Activated CD8-positive, alpha-beta memory T cell treated with anti-CD3 and anti-CD28 coated beads, Interleukin-2, amount 50 U/mL, for 4 hours (primary cell): ENCODE measurements around the gene GPC3.
"Not testable (repeated sequence)": the region's sequence is repeated elsewhere in the genome, so short reads cannot be mapped to it uniquely, and the experiment has no call there.

ENCODE experiments used
- DNase-seq: peaks from one replicate; pipeline ENCODE4 v3.0.0-alpha.2; 2020

GPC3 gene

DNA sequence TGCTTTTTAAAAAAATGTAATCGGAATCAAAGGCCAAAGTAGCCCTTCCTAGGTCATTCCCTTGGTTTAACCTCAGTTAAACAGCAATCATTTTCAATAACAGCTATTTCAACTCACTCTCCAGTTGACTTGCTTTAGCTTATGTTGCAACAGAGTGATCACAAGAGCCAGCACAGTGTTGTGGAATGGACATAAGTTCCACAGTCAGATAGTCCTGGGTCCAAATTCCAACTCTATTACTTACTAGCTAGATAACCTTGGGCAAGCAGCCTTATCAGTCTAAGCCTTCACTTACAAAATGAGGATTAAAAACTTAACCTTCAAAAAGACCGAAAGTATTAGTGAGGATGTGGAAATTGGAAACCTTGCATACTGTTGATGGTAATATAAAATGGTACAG is 9.2 kb upstream of the GPC3 start:
- DNase-seq = no peak

DNA sequence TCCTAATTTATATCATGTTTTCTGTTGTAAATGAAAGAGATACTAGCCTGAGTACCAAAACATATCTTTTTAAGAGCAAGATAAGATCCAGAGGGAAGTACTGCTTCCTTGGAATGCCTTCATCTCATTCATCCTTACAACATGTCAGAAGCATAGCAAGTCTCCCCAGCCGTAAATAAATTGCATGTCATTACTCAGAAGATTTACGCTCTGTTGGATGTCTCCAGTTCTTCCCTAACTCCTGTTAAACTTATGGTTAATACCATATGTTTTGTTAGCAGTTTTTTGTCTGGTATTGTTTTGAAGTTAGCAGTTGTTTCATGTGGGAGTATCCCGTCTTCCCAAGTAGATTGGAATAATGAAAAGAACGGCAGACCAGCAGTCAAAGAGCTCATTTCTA is 7.5 kb upstream of the GPC3 start:
- DNase-seq = no peak

DNA sequence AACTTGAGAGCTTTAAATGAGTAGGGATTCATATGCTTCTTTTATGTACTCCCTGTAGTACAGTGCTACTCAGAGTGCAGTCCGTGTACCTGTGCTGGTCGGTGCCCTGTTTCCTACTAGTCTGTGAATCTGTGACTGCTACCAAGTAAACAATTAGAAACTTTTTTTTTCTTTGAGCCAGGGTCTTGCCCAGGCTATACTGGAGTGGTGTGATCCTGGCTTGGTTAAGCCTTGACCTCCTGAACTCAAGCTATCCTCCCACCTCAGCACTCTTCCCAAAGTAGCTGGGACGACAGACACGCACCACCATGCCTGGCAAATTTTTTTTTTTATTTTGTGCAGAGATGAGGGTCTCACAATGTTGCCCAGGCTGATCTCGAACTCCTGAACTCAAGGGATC is 6.4 kb upstream of the GPC3 start:
- DNase-seq = no peak

DNA sequence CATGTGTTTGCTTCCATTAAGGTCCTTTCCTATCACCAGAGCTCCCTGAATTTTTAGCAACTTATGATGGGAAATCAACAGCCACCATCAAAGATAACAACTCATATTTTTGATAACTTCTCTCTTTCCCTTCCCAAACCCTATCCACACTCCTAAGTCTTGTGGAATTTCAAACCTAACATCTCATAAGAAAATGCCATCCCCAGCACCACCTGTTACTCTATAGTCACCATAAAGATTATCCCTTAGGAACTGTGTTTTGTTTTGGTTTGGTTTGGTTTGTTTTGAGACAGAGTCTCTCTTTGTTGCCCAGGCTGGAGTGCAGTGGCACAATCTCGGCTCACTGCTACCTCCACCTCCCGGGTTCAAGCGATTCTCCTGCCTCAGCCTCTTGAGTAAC is 5.7 kb upstream of the GPC3 start:
- not testable (repeated sequence) for DNase-seq

DNA sequence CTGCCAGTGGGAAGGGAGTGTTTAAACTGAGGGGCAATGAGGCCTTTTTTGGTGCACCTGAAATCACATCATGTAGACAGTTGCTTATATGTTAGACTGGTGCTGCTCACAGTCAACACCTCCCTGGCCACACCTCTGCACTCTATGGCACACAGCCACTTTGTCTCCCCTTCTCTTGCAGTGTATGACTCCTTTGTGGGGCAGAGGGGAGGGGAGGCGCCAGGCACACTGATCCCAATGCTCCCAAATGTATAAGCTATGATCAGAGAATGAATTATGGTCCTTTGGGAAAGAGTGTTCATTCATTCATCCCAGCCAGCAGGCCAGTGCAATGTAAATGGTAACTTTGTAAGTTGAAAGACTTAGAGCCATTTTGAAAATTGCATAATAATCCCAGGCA is 4.6 kb upstream of the GPC3 start:
- no peak for DNase-seq

DNA sequence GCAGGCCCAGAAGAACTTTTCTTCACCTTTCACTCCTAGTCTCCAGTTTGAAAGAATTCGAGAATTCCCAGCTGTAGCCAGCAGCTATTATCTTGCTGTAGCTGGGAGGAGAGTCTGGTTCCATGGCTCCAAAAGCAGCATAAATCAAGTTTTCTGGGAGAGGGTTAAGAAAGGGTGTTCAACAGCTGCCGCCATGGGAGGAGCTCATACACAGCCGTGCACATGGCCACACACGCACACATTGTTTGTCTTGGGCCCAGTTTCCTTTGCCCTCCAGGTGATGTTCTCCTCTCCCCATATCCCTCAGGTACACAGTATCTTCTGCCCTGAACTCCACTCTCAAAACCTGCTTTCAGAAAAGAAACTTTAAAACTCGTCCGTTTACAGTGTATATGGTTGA is 4.1 kb upstream of the GPC3 start:
- no peak for DNase-seq

DNA sequence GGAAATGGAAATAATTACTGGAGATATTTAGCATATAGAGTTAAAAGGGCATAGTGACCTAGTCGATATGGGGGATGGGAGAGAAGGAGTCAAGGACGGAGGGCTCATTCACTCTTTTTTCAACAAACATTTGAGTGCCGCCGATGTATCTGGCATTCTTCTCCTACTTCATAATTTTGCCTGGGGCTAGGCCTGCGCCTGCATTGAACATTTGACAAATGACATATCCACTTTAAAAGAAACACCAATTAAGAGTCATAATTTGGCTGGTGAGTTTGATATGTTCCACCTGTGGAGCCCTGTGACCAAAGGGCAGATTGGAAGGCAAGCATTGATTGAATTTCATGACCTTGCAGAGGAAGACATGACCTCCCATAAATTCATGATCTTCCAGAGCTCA is 2.6 kb upstream of the GPC3 start:
- no peak for DNase-seq

DNA sequence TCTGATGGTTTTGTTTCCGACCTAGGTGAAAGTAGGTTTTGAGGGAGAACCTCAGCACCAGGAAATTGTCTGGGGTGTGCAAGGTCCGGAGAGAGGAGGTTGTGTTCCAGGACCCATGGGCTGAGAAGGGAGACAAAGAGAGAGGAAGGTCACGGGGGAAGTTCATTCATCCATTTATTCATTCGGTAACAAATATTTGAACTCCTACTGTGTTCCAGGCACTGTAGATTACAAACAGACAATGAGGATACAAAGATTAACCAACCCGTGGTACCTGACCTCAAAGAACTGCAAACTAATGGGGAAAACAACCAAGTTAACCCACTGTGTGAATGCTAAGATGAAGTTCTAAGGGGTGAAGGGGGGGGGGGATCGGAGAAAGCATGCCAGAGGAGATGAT is 1.8 kb upstream of the GPC3 start:
- no peak for DNase-seq

DNA sequence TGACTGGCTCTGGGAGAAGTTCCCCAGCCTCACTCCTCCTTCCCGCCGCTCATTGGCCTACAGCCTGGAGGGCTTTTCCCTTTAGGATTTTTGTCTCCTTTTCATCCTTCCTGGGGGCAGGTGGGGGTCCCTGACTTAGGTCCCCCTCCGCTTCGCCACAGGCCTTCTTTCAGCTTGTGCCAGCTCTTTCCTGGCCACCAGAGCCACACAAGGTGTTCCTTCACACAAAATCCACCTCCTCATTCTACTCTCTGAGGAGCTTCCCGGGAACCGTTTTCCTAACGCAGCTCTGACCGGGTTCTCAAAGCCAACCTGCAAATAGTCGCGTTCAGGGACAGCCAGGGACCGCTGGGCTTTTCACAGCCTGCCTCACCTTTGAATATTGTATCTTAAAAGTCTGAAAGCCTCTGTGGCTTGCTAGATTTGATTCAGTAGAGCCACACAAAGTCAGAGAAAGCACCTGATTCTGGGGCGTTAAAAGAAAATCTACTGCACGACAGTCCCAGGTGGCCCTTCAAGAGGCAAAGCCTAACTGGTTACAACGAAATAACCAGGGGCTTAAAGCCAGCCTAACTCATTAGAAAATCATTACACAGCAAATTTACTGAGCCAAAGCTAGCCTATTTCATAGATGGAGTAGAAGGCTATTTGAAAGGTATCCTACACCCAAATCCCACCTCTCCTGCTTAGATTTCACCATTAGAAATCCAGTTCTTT is 731 bp upstream of the GPC3 start:
- DNase-seq = no peak

DNA sequence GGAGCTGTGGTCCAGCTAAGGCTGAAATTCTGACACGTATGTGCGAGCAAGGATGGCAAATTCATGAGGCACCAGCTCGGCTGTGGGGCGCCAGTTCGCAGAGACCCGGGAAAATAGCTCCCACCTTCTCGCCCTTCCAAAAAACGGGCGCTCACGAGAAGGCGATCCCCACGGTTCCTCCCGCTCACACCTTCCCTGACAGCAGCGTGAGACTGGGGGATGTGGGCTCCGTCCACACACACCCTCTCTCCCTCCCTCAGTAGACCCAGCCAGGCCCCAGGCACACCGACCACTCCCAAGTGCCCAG is 584 bp downstream of the GPC3 start:
- no peak for DNase-seq

DNA sequence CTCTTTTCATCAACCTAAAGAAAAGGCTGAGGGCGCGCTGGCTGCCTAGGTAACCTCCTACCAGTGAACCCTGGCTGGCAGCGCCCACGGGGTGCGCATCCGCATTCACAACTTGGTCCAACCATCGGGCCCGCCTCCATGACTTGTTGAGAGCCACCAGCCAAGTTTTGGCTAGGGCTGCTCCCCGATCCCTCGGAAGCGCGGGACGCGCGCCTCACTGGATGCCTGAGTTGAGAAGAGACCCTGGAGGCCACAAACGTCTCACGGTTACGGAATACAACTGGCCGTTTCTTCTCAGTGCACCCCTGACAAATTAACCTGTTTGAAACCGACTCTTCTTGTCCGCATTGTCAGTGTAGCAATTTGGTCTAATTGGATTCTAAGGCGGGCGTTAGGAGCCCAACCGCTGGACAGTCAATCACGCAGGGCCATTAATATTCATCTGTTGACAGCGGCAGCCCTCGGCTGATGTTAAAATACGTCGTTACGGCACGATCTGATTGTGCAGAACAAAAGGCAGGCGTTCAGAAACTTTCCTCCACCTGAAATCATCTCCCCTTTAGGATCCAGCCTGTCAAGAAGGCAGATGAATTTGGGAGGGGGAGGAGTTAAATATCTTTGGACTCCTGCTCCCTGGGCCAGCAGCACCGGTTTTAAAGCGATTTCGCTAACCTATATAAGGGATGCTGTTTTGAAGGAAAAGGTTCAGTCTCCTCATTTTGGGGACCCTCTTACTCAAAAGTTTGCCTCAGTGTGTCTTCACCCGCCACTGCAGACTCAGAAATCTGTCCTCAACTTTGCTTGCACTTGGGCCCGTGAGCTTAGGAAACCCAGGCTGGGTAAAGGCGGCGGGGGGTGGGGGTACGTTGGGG is 1.2 kb downstream of the GPC3 start:
- DNase-seq = peak; percentile 14

DNA sequence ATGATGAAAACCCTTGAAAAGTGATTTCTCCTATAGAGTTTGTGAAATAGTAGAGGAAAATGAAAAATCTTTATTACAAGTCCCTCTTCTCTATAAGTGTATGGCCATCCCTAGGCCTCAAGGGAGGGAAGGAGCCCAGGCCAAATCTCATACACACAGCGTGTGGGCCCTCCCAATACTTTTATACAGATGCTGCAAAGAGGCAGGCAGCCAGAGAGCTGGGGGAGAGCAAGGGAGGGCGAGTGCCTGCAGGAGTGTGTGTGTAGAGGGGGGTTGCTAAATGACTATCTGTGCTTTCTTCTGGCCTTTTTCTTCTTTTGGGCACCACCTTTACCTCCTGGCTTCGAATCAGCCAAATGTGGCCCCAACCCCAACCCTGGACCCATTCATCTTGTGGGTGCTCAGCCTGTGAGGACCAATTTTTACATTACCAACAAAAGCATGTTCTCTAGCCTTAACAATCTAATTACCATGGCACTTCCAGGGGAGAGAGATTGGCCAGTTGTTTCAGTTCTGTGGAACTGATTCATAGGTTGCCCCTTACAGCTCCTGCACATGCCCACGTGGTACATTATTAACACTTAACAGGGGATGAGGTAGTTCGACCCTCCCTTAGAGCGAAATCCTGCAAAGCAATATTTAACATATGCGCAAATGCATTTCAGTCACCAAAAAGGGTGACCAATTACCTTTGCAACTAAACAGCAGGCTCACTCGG is 2.0 kb downstream of the GPC3 start:
- DNase-seq = no peak

DNA sequence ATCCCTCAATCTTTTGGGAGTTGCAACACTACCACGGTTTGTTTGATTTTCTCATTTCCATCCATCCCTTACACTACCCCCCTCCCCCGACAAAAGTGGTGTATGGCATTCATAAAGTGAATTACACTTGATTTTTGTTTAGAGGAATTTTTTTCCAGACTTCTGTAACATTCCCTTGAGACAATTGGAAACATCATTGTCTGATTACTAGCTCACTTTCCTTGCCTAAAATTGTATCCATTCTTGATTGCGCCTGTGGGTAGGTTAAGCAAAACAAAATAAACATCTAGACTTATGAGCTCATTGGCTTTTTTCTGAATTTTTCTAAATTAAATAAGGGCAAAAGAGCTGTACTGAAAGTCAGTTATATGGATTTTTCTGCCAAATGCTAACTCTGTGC is 3.5 kb downstream of the GPC3 start:
- DNase-seq = no peak

DNA sequence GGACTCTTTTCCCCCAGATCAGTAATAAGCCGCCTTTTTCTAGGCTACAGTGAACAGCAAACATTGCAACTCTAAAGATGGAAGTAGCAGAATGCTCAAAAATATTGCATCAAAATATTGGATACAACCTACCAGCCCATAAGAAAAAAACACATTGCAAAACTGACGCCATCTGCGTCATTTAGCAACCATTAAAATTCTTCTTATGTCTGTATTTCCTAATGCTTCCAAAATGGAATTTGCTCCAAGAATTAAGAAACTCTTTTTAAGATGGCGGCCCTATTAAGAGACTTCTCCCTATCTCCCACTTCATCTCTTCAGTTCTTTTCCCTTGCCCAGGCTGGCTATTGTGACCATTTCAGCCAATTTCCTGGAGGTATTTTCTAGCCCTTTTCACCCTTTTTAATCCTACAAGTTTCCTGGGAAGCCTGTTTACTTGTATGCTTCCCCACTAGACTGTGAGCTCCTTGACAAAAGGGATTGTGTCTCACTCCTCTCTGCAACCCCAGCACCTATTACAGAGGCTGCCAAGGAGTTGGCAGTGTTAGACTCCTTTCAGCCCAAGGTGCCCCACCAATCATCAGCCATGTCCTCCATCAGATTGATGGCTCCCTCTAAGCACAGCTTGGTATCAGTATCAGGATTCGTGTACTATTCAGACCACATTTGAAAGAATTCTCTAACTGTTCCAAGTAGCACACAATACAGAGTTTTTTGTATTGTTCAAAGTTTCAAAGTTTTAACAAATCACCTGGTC is 4.4 kb downstream of the GPC3 start:
- DNase-seq = no peak

DNA sequence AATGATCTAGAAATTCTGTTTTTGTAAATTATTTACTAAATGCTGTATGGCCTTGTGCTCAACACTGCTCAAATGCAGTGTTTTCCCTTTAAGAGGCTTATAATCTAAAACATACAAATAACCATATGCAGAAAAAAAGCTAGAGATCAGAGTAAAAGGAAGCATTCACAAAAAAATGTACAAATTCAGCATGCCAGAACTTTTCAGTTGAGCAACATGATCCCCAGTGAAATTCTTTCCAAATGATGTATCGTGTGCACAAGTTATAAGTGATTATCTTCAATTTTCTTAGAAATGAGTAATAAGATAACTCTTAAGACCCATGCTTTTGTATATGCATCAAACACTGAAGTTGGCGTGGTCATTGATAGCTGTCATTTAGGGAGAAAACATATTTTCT is 5.0 kb downstream of the GPC3 start:
- DNase-seq = no peak

DNA sequence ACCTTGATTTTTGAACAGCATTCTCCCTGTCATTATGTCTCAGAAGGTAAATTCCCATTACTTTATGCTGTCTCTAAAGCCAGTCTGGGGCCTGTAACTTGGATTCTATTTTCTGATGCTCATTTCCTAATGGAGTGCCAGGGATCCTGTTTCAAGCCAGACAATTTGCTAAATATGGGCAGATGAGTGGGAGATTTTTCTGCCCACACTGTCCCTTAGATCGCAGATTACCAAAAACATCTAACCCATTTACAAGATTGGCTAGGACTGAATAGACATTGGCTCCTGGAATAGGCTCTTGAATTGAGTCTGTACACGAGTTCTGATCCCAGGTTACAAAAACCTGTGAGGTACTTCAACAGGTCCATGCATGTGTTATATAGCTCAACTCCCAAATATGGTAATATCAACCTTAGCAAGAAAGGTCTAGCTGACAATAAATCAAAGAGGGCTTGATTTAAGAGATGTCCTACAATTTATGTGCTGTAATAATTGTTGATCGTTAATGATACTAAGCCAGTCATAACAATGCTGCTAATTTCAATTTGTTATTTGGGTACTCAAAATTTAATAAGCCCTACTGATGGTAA is 5.7 kb downstream of the GPC3 start:
- no peak for DNase-seq

DNA sequence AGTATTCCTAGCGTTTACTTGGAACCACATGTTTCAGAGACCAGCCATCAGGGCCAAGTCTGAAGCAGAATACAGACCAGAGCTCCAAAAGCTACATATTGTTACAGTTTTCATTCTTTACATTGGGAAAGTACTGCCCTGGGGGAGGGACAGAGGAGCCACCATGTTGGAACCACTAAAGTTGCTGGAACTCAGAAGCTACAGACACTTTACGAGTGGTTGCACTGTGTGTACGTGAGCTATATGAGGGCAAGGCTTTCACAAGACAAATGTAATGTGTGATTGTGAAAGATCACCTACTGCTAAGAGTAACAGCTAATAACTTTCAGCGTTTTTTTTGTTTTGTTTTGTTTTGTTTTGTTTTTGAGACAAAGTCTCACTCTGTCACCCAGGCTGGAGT is 11.7 kb downstream of the GPC3 start:
- no peak for DNase-seq

DNA sequence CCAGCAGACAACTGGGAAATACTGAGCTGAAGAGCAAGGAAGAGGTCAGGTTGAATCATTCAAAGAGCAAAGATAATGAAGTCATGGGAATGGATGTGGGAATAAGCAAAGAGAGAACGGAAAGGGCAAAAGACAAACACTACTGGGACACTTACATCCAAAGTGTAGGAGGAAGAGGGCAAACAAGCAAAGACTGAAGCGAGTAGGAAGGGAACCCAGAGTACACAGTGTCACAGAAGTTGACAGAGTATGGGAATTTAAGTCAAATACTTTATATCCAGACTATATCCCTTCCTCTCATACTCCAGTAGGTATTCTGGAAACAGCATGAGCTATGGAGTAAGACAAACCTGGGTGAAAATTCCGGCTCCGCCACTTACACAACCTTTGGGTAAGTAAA is 12.5 kb downstream of the GPC3 start:
- no peak for DNase-seq

DNA sequence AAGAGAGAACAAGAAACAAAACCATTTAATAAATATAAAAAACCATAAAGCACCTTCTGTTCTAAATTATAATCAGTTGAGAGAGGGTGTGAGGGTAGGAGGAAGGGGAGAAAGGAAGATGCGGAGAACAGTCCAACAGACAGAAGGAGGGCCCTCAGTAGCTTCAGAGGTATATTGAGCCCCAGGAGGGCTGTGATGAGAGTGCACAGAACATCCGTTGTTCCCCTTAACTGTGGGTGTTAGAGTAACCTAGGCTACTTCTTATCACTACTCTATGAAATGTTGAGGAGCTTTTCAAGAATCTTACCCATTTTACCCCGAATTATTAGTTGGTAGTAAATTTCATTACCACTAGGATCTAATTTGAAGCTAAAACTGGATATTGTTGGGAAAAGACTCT is 13.8 kb downstream of the GPC3 start:
- DNase-seq = no peak

DNA sequence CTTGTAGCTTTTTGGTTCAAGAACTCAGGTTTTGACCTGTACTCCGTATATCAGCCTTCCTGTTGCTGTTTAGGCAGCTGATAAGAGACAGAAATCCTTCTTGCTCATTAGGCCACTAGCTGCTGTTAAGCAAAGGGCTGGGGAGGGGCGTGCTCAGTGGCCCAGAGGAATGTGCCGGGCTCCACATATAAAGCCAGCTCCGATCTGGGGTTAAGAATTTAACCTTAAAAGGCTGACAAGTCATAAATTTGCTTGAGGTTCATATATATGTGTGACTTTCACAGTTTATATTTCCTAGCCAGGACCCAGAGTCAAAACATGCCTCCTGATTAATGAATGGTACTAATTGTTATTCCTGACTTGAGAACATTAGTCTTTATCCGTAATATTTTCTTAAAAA is 15.3 kb downstream of the GPC3 start:
- DNase-seq = no peak

DNA sequence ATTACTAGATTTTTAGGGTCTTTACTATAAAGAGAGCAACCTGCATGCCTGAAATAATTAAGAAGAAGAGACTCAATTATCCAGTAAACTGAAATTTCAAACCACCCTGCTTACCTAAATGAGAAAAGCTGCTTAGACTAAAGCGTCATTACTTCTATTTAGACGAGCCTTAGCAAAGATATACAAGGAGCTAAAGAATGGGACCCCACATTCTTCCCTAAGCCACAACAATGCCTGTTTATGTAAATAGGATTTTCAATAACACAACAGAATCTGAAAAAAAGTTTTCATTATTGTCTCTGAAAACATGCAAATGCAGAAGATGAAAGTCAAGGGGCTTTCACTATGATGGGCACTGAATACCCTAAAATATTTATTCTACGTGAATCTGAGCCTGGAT is 16.2 kb downstream of the GPC3 start:
- DNase-seq = no peak

DNA sequence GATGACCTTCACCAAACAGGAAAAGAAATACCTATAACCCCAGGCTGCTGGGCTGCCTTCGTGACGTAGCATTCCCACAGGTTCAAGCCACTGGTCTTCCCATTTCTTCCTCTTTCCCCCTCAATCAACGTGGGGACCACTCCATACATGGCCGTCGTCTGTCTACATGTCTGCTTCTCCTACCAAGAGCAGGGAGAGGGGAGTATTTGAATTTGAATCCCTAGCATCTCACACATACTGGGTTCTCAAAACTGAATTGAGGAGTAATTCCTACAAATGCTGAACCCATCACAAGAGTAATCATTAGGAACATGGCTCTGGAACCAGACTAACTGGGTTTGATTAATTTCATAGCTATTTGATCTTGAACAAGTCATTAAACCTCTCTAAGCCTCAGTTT is 17.3 kb downstream of the GPC3 start:
- no peak for DNase-seq

DNA sequence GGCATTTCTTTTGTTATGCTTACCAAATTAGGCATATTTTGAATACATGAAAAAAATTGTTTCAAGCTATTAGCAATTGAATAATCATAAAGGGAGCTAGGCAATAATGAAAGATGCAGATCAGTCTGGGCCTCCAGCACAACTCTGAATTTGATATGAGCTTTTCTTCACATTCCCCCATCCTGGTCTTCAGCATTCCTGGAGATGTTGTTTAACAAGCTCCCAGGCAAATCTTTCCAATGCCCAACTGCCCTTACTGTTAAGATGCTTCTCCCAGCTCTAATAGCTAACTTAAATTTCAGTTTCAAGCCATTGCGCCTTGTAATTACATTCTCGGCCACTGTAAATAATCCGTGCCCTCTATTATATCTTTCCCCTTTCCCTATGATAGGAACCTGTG is 19.2 kb downstream of the GPC3 start:
- no peak for DNase-seq
